CD14-positive monocyte (primary cell): ENCODE data around the gene C4B. TPM values are rescaled to one million over a fixed set of nuclear protein-coding genes. Genes with fewer than 3 reads are reported as not detected.
"Not testable (repeated sequence)": the region's sequence is repeated elsewhere in the genome, so short reads cannot be mapped to it uniquely, and the experiment has no call there.

ENCODE experiments used
- DNase-seq, 3 donors: peaks; one replicate each; pipeline ENCODE4 v3.0.0-alpha.2; 2011 to 2022
- H2AFZ ChIP-seq: 2 replicates; pipeline ENCODE4 v1.6.0; 2012; ENCODE audit warnings: mild to moderate bottlenecking, low read depth, low read length, inconsistent platforms; ENCODE audit not compliant: insufficient read depth, poor library complexity, severe bottlenecking
- H3K27ac ChIP-seq, 2 donors: 1 replicate in 1 of 2; 2 replicates in 1 of 2; pipeline ENCODE4 v1.5.1; 2012 to 2013; ENCODE audit warnings: low read length in 2 of 2, control low read depth in 1 of 2, inconsistent platforms in 1 of 2, low read depth in 1 of 2, mild to moderate bottlenecking in 1 of 2
- H3K27me3 ChIP-seq, 2 donors: one replicate each; pipeline versions ENCODE4 v1.6.0 to v1.6.1; 2011 to 2013; ENCODE audit warnings: low read length in 2 of 2; ENCODE audit not compliant: control insufficient read depth in 2 of 2, insufficient read depth in 2 of 2
- H3K36me3 ChIP-seq, 2 donors: replicated peaks in 1 of 2; 1 replicate in 1 of 2; 2 replicates in 1 of 2; pipeline versions ENCODE4 v1.5.1 to v1.6.1; 2012 to 2013; ENCODE audit warnings: low read length in 2 of 2, control low read depth in 1 of 2, inconsistent platforms in 1 of 2, mild to moderate bottlenecking in 1 of 2; ENCODE audit not compliant: insufficient read depth in 2 of 2, control insufficient read depth in 1 of 2
- H3K4me1 ChIP-seq, 2 donors: 1 replicate in 1 of 2; 2 replicates in 1 of 2; pipeline versions ENCODE4 v1.5.1 to v1.6.1; 2012 to 2013; ENCODE audit warnings: low read length in 2 of 2, control low read depth in 1 of 2, inconsistent platforms in 1 of 2, mild to moderate bottlenecking in 1 of 2, moderate library complexity in 1 of 2; ENCODE audit not compliant: insufficient read depth in 2 of 2, control insufficient read depth in 1 of 2
- H3K4me2 ChIP-seq: replicated peaks from 2 replicates; pipeline ENCODE3; 2012; ENCODE audit warnings: low read length, moderate library complexity, mild to moderate bottlenecking; ENCODE audit not compliant: poor library complexity, severe bottlenecking; ENCODE audit errors: extremely low read depth
- H3K4me3 ChIP-seq, 3 experiments: fragments of 200-600 bp in 1 of 3; sonication (generic) in 1 of 3; replicated peaks in 1 of 3; 1 replicate in 2 of 3; 2 replicates in 1 of 3; pipeline ENCODE4 v1.5.1; 2011 to 2013; ENCODE audit warnings: low read length in 3 of 3, mild to moderate bottlenecking in 3 of 3, control low read depth in 2 of 3, low read depth in 2 of 3, inconsistent platforms in 1 of 3, moderate library complexity in 1 of 3
- H3K79me2 ChIP-seq: 2 replicates; pipeline ENCODE4 v1.6.0; 2012; ENCODE audit warnings: mild to moderate bottlenecking, control low read depth, inconsistent platforms, low read length, moderate library complexity; ENCODE audit not compliant: insufficient read depth
- H3K9ac ChIP-seq: 2 replicates; pipeline ENCODE4 v1.6.0; 2017; ENCODE audit warnings: low read length, mild to moderate bottlenecking; ENCODE audit not compliant: insufficient read depth, poor library complexity, severe bottlenecking
- H3K9me3 ChIP-seq, 2 donors: replicated peaks in 1 of 2; 1 replicate in 1 of 2; 2 replicates in 1 of 2; pipeline versions ENCODE4 v1.5.1 to v1.6.1; 2012 to 2013; ENCODE audit warnings: low read length in 2 of 2, control low read depth in 1 of 2; ENCODE audit not compliant: control insufficient read depth in 1 of 2, insufficient read depth in 1 of 2
- H4K20me1 ChIP-seq: 2 replicates; pipeline ENCODE4 v1.6.0; 2012; ENCODE audit warnings: mild to moderate bottlenecking, low read length, control low read depth, moderate library complexity; ENCODE audit not compliant: insufficient read depth
- H3K27ac Mint-ChIP-seq, 7 donors: one replicate each; pipeline ENCODE4 v1.8.0; 2020; ENCODE audit warnings: mild to moderate bottlenecking in 7 of 7, mixed read lengths in 7 of 7, moderate library complexity in 6 of 7, inconsistent platforms in 2 of 7
- H3K27me3 Mint-ChIP-seq, 3 donors: one replicate each; pipeline ENCODE4 v1.8.0; 2021 to 2022; ENCODE audit warnings: low read depth in 3 of 3, mild to moderate bottlenecking in 3 of 3, mixed read lengths in 3 of 3, moderate library complexity in 3 of 3, inconsistent platforms in 1 of 3
- H3K36me3 Mint-ChIP-seq, 2 donors: one replicate each; pipeline ENCODE4 v1.8.0; 2020; ENCODE audit warnings: mixed read lengths in 2 of 2, inconsistent platforms in 1 of 2, mild to moderate bottlenecking in 1 of 2
- H3K4me1 Mint-ChIP-seq: one replicate; pipeline ENCODE4 v1.8.0; 2020; ENCODE audit warnings: mild to moderate bottlenecking, mixed read lengths
- H3K4me3 Mint-ChIP-seq, 2 donors: one replicate each; pipeline ENCODE4 v1.8.0; 2020; ENCODE audit warnings: mild to moderate bottlenecking in 2 of 2, mixed read lengths in 2 of 2, moderate library complexity in 1 of 2
- H3K9me3 Mint-ChIP-seq, 7 donors: one replicate each; pipeline ENCODE4 v1.8.0; 2020 to 2022; ENCODE audit warnings: mixed read lengths in 7 of 7, mild to moderate bottlenecking in 6 of 7, moderate library complexity in 6 of 7, inconsistent platforms in 2 of 7
- WGBS: methylation state at CpG from one replicate; pipeline ENCODE4 v1.1.5; 2013; ENCODE audit warnings: missing lambda C conversion rate; ENCODE audit not compliant: insufficient coverage; 5-methylcytosine and 5-hydroxymethylcytosine counted together
- intact Hi-C, 2 donors: fragments of 100-400 bp; cut with micrococcal nuclease; formaldehyde crosslinking; loops; one replicate each; pipeline versions ENCODE4 v1.15.0 to v1.15.1; 2023
- polyA plus RNA-seq, 3 donors: library from polyadenylated mRNA; depleted of rRNA in 1 of 3; unstranded in 2 of 3; stranded (reverse) in 1 of 3; fragments of 300-500 nt in 2 of 3; fragments of >200 nt in 1 of 3; fragmentation: Illumina TruSeq in 2 of 3; gene quantifications; 1 replicate in 2 of 3; 2 replicates in 1 of 3; pipeline ENCODE4 v1.2.3, GENCODE V29; 2012 to 2021
- TF ChIP-seq, protein P1 (sequence below): fragments of 200-600 bp; IDR thresholded peaks from one replicate; pipeline ENCODE4 v1.8.0; 2022; ENCODE audit warnings: antibody characterized with exemption, mild to moderate bottlenecking

The C4B gene
- polyA plus RNA-seq, 3 donors: 0.18 to 11.6 TPM; not detected in 1

DNA sequence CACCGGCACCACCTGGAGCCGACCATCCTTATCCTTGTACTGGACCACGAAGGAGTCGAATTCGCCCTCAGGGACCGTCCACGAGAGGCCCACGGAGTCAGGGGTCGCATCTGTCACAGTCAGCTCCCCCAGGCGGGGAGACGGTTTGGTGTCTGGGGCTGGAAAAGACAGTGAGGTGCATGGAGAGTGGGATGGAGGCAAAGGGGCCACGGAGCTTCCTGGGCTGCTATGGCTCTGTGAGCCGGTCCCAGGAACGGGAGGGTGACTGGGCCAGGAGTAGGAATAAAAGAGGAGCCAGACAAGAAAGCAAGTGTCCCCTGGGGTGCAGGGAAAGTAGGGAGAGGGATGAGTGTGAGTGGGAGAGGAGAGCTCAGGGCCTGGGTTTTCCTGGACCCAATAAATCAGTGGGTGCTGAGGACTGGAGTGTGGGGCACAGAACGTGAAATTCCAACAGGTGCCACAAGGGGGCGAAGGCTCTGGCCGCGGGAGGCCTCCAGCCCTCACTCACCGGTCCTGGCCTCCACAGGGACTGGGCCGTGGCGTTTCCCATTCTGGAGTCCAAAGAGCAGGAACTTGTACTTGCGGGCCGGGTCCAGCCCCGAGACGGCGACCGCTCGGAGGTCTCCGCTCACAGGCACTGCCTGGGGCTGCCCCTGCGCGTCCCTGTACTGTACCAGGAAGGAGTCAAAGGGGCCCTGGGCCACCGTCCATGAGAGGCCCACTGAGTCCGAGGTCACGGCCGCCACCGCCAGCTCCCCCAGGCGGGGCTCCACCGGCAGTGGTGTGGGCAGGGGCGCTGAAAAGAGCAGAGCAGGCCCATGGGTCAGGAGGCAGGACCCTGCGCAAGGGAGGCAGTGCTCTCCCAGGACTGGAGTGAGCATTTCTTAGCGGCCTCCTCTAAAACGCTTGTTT lies 33.5 kb downstream of the C4B start:
- intact Hi-C loops: no loop called here
- no peak overlapping the region for H3K4me2 ChIP-seq

DNA sequence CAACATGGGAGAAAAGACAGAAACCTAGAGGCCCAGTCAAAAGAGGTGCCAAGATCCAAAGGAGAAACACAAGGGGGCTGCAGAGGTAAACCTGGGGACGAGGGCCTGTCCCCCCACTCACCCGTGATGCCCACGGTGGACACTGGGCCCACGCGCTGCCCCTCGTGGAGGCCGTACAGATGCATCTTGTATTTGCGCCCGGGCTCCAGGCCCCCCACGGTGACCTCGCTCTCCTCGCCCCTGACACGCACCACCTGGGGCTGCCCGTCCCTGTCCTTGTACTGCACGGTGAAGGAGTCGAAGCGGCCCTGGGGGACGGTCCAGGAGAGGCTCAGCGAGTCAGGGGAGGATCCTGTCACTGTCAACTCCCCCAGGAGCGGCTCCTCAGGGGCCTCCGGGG lies 34.6 kb downstream of the C4B start:
- intact Hi-C loops, DNase-seq, H4K20me1 ChIP-seq, H3K9ac ChIP-seq, H3K36me3 ChIP-seq, H2AFZ ChIP-seq, H3K4me3 Mint-ChIP-seq, H3K27me3 ChIP-seq, H3K36me3 Mint-ChIP-seq, H3K27ac Mint-ChIP-seq, H3K4me3 ChIP-seq, H3K27me3 Mint-ChIP-seq, H3K4me2 ChIP-seq, H3K27ac ChIP-seq, H3K79me2 ChIP-seq, H3K9me3 ChIP-seq, H3K9me3 Mint-ChIP-seq, H3K4me1 ChIP-seq, H3K4me1 Mint-ChIP-seq: not testable (repeated sequence)
- WGBS: 96% methylated on average over 7 of the region's 21 CpGs

More for the DNA sequence above, 33.5 kb downstream of the C4B start:
- peak; percentile 45 to 59 (median 57) for DNase-seq
- H3K4me1 ChIP-seq: no peaks in the 10 kb centered on the region
- TF ChIP-seq, protein P1, sequence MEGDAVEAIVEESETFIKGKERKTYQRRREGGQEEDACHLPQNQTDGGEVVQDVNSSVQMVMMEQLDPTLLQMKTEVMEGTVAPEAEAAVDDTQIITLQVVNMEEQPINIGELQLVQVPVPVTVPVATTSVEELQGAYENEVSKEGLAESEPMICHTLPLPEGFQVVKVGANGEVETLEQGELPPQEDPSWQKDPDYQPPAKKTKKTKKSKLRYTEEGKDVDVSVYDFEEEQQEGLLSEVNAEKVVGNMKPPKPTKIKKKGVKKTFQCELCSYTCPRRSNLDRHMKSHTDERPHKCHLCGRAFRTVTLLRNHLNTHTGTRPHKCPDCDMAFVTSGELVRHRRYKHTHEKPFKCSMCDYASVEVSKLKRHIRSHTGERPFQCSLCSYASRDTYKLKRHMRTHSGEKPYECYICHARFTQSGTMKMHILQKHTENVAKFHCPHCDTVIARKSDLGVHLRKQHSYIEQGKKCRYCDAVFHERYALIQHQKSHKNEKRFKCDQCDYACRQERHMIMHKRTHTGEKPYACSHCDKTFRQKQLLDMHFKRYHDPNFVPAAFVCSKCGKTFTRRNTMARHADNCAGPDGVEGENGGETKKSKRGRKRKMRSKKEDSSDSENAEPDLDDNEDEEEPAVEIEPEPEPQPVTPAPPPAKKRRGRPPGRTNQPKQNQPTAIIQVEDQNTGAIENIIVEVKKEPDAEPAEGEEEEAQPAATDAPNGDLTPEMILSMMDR: peak; percentile 96
- Mint-ChIP-seq H3K4me1 (peaks cover 4% of the 10 kb centered on the region), H3K9me3 (no peaks in the 10 kb centered on the region), H3K36me3 (no peaks in the 10 kb centered on the region), H3K27ac (no peak overlapping the region), H3K4me3 (no peak overlapping the region), H3K27me3 (peaks cover 1 to 3% (median 2%) of the 10 kb centered on the region in 3 donors)
- no peaks in the 10 kb centered on the region for H3K79me2 ChIP-seq
- no peak overlapping the region for H3K9ac ChIP-seq
- H2AFZ ChIP-seq: peak overlapping the region; percentile 63
- H3K27ac ChIP-seq: no peak overlapping the region
- H3K9me3 ChIP-seq: no peaks in the 10 kb centered on the region
- H4K20me1 ChIP-seq: no peaks in the 10 kb centered on the region
- no peak overlapping the region for H3K4me3 ChIP-seq
- no peaks in the 10 kb centered on the region for H3K27me3 ChIP-seq
- H3K36me3 ChIP-seq: no peaks in the 10 kb centered on the region
- WGBS: 54% methylated on average over 41 of the region's 42 CpGs

DNA sequence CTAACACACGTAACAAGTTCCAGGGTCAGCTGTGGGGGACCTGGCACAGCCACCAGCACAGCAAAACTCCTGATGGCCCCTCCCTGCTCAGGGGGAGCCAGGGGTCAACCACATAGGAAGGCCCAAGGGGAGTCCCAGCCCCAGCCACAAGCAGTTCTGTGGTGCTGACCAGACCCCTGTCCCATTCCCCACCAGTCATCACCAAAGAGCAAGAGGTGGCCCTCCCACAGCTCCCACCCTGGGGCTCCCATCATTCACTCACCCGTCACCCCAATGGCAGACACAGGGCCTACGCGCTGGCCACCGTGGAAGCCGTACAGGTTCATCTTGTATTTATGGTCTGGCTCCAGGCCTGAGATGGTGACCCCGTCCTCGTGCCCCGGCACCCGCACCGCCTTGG lies 35.1 kb downstream of the C4B start:
- H3K4me3 Mint-ChIP-seq, intact Hi-C loops: not testable (repeated sequence)

More for the DNA sequence above, 35.1 kb downstream of the C4B start:
- not testable (repeated sequence) for H3K27me3 Mint-ChIP-seq, H3K27ac Mint-ChIP-seq, H3K4me3 ChIP-seq, H3K27ac ChIP-seq, H3K9me3 Mint-ChIP-seq, H3K36me3 Mint-ChIP-seq, H3K4me1 Mint-ChIP-seq, H3K4me1 ChIP-seq, DNase-seq, H3K27me3 ChIP-seq, H3K9me3 ChIP-seq, H2AFZ ChIP-seq, H3K4me2 ChIP-seq, H3K79me2 ChIP-seq, H3K9ac ChIP-seq, H3K36me3 ChIP-seq, H4K20me1 ChIP-seq
- 100% methylated on average over 1 of the region's 11 CpGs for WGBS
